Right renal cortex interstitium (tissue), 3 donors: ENCODE results near the gene RNF227. TPM values are rescaled to one million over a fixed set of nuclear protein-coding genes. Genes with fewer than 3 reads are reported as not detected.
"Not testable (repeated sequence)": the region's sequence is repeated elsewhere in the genome, so short reads cannot be mapped to it uniquely, and the experiment has no call there.

Experiments
- DNase-seq, 3 donors: peaks; one replicate each; pipeline ENCODE4 v3.0.0-alpha.2; 2013; ENCODE audit warnings: low read depth in 3 of 3, low spot score in 2 of 3
- polyA plus RNA-seq, 3 donors: library from polyadenylated mRNA; unstranded; fragments of 120-200 nt; gene quantifications; one replicate each; pipeline ENCODE4 v1.2.1, GENCODE V29; 2013; ENCODE audit not compliant: insufficient read length in 3 of 3

The RNF227 gene
- 1 to 10 TPM; 3.4 to 5.0 (median 4.3) TPM for polyA plus RNA-seq

DNA sequence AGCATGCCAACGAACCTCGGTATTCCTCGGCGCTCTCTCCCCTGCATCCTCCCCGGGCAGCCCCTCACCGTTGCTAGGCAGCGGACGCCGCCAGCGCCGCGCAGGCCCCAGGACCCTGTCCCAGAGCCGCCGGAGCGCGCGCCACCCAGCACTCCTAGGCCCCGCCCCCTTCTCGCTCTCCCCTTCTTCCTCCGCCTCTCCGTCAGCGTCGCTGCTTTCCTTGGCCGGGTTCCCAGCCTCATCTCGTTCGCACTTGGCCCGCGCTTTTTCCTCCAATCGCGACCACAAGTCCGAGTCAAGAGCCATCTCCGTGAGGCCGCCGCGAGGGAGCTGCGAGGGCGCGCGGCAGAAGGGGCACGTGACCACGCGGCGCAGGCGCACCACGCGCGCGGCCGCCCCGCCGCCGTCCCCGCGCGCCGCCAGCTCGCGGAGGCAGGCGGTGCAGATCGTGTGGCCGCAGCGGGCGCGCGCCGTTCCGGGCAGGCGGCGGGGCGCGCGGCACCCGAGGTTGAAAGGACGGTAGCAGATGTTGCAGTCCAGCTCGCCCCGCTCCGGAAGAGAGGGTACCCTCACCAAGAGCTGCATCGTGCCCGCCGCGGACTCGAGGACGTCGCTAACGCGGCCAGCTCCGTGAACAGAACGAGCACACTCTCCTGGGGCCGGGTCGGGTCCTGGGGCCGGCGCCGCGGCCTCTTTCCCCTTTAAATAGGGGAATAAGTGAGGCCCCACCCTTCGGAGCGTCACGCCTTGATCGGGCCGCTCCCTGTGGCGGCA is at the start of gene RNF227:
TSS of gene RNF227 (minus strand) at position 679 of the 774 bp plus-strand sequence. CDS start at position 585, 94 bp downstream.
- peak in 2 of 3 donors; percentile 93 to 94 for DNase-seq

DNA sequence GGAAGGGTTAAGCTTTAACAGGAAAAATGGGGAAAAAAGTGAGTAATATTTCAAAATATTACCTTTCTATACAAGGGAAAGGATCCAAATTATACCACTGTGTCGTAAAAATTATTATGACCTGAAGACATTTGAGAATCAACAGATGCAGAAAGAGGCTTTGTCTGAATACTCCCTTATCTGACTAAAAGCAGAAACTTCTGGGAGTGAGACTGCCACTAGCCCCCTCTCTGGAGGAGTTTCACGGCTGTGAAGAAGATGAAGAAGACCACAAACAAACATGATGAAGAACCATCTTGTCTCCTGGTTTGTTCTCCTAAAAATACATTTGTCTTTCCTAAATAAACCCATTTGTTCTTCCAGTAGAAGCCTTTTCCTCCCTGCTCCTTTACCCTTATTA is 45.3 kb upstream of the RNF227 start:
- DNase-seq: no peak

DNA sequence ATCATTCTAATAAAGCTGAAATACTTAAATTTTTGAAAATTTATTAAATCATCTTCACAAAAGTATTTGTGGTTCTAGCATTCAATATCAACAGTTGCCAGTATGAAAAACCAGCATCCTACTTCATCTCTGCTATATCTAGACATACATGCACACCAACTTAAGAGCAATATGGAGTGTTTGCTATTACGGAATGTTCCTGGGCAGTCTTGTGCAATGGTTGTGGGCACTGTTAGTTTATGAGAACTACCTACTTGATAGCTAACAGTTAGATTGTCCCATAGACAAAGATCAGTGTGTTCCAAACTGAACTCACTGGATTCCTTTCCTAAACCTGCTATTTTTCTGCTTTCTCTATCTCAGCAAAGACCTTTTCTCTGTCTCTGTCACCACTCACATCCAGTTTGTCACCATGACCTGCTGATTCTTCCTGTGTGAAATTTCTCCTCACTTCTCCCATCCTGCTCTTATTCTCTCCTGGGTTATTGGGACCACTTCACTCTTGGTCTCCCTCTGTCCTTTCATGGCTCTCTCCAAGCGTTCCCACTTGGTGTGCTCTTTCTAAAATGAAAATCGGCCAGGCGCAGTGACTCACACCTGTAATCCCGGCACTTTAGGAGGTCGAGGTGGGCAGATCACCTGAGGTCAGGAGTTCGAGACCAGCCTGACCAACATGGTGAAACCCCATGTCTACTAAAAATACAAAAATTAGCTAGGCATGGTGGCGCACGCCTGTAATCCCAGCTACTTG is 43.6 kb upstream of the RNF227 start:
- no peak for DNase-seq

DNA sequence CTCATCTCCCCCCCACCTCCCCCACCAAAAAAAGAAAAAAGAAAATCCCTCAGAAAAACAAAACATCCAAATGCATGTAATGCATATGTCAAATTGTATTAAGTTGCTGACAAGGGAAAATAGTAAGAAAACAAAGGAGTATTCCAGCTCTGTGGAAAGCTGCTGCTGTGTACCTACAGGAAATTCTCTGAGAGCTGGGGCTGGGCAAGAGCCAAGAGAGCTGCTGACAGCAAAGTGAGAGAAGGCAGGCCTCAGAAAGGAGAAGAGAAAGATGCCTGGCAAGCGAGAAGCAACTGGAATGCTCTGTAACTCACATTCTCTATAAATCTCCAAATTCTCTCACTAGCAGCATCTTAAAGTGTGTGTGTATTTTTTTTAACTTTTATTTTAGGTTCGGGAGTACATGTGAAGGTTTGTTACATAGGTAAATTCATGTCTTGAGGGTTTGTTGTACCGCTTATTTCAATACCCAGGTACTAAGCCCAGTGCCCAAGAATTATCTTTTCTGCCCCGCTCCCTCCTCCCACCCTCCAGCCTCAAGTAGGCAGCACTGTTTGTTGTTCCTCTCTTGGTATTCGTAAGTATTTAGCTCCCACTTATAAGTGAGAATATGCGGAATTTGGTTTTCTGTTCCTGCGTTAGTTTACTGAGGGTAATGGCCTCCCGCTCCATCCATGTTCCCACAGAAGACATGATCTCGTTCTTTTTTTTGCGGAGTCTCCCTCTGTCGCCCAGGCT is 40.3 kb upstream of the RNF227 start:
- peak in 1 of 3 donors; percentile 4 for DNase-seq

DNA sequence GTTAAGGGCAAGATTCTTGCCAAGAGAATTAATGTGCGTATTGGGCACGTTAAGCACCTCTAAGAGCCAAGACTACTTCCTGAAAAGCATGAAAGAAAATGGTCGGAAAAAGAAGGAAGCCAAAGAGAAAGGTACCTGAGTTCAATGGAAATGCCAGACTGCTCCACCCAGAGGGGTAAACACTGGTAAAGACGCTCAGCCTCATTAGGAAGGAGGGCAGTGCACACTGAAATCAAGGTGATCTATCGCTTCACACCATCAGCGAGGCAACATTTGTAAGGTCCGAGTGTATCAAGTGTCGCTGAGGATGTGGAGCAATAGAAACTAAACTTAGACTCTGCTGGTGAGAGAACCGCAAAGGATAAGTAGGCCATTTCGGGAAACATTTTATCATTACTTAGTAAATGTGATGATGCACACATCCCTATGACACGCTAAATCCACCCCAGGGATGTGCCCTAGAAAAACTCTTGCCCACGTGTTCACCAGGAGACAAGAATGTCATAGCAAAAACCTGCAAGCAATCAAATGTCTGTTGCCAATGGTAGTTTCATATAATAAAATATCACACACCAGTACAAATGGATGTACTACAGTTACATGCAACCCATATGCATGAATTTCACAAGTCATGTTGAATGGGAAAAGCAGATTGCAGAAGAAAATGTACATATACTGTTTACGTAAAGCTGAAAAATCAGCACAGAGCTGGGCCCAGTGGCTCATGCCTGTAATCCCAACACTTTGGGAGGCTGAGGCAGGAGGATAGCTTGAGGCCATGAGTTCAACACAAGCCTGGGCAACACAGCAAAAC is 39.5 kb upstream of the RNF227 start:
- DNase-seq: no peak

DNA sequence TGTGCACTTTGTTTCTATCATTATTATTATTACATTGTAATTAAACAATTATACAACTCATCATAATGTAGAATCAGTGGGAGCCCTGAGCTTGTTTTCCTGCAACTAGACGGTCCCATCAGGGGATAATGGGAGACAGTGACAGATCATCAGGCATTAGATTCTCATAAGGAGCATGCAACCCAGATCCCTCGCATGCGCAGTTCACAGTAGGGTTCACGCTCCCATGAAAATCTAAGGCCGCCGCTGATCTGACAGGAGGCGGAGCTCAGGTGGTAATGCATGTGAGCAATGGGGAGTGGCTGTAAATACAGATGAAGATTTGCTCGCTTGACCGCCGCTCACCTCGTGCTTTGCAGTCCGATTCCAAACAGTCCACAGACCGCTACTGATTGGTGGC is 37.2 kb upstream of the RNF227 start:
- DNase-seq: not testable (repeated sequence)

DNA sequence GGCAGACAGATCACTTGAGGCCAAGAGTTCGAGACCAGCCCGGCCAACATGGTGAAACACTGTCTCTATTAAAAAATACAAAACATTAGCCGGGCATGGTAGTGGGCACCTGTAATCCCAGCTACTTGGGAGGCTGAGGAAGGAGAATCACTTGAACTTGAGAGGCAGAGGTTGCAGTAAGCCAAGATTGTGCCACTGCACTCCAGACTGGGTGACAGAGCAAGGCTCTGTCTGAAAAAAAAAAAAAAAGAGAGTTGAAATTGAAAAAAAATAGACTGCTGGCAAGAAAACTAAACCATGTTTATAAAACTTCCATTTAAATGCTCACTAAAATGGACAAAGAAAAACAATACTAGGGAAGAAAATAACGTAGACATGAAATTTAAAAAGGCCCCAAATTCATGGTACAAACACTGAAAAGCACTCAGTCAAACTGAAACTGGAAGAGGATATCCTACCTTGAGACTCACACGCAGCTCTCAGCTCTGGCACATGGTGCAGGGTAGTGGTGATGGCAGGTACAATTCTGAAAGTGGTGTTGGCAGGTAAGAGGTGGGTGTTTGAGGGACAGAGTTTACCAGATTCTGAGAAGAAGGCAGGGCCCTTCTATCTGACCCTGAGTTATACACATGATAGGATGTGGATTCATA is 35.2 kb upstream of the RNF227 start:
- DNase-seq: no peak

DNA sequence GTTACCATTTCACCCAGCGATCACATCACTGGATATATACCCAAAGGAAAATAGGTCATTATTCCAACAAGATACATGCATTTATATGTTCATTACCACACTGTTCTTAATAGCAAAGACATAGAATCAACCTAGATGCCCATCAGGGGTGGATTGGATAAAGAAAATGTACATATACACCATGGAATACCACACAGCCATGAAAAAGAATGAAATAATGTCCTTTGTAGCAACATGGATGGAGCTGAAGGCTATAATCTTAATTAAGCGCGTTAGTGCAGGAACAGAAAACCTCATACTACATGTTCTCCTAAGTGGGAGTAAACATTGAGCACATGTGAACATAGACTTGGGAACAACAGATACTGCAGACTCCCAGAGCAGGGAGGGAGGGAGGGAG is 34.5 kb upstream of the RNF227 start:
- DNase-seq: no peak

DNA sequence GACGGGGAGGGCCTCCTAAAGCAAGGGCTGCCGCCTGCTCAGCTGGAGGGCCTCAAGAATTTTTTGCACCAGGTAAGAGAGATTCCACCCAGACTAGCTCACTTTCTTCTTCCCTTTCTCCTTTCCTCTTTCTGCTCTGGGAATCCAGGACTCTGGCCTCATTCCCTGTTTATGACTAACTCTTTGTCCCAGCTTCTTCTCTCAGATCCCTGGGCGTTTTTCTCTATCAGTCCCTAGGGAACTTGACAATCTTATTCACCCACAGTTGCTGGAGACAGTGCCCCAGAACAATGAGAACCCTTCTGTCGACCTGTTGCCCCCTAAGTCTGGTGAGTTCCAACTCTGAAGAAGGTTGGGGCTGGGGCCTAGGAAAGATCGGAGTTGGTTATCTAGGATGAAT is 31.6 kb upstream of the RNF227 start:
- DNase-seq: no peak

DNA sequence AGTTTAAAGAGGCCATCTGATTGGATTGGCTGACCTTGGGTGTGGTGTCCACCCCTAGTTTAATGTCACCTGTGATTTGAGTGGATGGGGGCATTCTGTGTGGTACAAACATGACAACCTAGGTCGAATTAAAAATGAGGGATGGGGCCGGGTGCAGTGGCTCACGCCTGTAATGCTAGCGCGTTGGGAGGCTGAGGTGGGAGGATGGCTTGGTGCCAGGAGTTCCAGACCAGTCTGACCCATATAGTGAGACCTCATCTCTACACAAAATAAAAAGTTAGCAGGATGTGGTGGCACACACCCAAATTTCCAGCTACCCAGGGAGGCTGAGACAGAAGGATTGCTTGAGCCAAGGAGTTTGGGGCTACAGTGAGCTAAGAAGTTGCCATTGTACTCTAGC is 30.4 kb upstream of the RNF227 start:
- no peak for DNase-seq

DNA sequence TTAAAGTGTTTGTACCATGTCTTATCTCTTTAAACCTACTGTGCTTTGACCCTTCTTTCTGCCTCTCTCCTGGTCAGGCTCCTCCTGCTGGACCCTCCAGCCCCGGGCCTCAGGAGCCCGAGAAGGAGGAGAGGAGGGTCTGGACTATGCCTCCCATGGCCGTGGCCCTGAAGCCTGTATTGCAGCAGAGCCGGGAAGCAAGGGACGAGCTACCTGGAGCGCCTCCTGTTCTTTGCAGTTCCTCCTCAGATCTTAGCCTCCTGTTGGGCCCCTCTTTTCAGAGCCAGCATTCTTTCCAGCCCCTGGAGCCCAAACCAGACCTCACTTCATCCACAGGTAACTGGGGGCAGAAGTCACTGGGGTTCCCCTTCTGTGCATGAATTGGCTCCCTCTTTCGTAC is 29.6 kb upstream of the RNF227 start:
- DNase-seq: no peak

DNA sequence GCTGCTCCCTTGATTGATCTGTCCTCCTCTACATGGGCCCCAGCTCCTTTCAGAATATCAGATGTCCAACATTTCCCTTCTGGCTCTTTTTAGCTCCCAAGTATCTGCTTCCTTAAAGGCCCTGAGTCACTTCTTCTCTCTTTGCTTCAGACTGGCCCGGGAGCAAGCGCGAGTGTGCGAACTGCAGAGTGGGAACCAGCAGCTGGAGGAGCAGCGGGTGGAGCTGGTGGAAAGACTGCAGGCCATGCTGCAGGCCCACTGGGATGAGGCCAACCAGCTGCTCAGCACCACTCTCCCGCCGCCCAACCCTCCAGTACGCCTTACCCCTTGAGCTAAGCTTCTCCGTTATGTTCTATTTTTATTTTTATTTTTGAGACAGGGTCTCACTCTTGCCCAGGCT is 28.2 kb upstream of the RNF227 start:
- DNase-seq: no peak

DNA sequence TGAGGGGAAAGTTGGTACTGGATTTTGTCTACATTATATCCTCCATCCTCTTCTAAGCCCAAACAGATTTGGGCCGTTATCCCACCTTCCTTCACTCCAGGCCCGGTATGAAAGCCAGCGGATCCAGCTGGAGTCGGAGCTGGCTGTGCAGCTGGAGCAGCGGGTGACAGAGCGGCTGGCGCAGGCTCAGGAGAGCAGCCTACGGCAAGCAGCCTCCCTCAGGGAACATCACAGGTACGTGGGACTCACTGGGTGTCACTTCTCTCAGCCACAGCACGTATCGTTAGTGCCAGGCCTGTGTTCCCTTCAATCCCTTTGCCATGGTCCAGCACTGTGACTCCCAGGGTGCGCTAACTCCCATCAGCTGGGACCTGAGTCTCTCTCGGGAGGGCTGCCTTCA is 27.2 kb upstream of the RNF227 start:
- no peak for DNase-seq

DNA sequence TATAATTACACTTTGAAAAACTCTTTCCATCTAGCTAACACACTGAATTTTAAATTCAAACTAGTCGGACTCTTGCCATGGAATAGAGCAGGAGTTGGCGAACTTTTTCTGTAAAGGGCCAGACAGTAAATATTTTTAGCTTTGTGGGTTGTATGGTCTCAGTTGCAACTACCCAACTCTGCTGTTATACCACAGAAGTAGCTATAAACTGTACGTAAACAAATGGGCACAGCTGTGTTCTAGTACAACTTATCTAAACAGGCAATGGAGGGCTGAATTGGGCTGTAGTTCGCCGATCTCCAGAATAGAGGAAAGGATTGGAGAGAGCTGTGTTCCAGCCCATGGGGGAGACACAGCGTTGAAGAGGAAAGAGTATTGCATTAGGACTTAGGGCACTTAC is 24.7 kb upstream of the RNF227 start:
- no peak for DNase-seq

DNA sequence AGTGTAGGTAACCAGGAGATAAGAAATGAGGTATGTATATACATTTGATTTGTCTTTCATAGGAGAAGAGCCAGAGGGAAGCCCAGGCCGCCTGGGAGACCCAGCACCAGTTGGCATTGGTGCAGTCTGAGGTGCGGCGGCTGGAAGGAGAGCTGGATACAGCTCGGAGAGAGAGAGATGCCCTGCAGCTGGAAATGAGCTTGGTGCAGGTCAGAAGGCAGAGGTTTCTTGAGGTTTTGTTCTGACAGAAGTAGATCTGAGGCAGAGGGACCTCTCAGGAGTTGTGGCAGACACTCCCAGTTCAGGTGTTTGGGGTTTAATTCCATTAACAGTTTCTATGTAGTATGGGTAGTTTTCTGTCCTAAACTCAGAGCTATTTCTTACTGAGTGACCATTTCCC is 23.9 kb upstream of the RNF227 start:
- DNase-seq: no peak

DNA sequence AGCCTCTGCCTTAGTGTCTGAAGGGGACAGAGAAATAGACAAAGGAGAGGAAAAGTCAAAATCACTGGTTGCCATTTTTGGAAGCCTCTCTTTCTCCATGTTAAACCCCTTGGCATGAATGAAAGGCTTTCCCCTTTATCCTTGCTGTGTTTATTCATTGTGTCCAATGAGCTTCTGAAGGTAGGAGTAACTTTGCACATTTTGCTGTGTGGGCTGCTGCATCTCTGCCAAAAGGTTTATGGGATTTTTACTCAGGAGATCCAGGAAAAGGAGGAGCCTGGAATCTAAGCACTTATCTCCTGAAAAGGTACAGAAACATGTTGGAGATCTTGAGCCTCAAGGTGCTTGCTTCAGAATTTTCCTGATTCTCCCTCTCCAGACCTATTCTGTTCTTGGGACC is 19.8 kb upstream of the RNF227 start:
- no peak for DNase-seq

DNA sequence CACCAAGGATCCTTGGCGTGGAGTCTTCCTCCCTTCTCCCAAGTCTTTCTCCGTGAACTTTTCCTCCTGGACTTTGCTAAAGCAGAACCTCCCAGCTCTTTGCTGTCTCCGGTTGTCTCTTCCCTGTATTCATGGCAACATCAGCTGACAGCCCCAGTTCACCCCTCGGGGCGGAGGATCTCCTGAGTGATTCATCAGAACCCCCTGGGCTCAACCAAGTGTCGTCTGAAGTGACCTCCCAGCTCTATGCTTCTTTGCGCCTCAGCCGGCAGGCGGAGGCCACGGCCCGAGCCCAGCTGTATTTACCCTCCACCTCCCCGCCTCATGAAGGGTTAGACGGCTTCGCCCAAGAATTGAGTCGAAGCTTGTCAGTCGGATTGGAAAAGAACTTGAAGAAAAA is 16.9 kb upstream of the RNF227 start:
- DNase-seq: peak in 1 of 3 donors; percentile 16

DNA sequence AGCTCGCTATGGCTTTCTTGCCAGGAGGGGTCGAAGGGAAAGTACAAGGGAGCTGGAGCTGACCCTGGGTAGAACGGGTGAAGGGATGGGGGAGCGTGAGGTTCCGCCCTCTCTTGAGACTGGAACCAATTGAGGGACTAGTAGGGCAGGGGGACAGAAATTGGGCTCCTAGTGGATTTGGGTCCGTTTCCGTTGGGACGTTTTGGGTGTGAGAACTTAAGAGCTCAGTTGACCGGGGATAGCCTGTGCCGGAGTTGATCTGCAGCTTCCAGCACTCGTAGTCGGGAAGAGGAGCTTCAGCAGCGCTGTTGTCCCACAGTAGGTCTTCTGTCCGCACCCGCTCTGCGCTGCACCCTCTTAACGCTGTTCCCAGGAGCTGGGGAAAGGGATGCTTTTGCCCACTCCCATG is 16.4 kb upstream of the RNF227 start:
- DNase-seq: peak in 1 of 3 donors; percentile 15

DNA sequence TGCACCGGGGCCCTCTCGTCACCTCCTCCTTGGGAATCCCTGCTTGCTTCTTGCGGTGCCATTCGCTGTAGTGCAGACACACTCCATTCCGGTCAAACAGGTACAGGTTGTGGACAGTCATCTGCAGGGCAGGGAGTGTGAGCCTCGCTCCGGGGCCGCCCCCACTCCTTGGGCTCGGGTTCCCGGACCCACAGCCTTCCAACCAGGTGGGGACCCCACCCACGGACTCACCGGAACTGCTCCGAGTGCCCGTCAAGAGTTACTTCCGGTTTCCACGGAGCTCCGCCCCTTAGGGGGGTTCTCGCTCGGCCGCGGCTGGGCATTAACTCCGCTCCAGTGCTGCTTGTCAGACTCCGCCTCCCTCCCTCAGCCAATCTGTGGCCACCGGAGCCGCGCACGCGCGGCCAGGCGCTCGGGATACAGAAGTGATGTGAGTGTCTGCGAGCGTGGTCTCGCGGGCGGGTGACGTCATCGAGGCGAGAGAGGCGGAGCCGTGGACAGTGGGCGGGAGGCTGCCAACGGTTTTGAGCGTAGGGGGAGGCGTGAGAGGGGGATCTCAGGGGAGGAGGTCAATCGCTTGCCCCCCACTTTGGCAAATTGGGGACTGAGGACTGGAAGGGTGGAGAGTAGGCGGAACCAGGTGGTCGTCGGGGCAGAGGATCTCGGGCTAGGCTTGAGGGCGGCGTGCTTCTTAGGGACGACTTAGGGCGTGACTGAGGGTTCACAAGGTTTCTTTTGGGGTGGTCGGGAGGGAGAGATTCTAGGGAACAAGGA is 15.8 kb upstream of the RNF227 start, which contains the start of the genes CNTROB and TRAPPC1:
TSS of gene CNTROB (plus strand) at position 498 of the 774 bp plus-strand sequence. CDS start 874 bp downstream, outside the sequence.
TSS of gene TRAPPC1 (minus strand) at position 238 of the 774 bp plus-strand sequence. CDS start at position 121, 117 bp downstream.
- DNase-seq: peak; percentile 97 to 98 (median 98)
